Renal pelvis (tissue), 4 donors: ENCODE data around the gene FAM53A. TPM values are rescaled to one million over a fixed set of nuclear protein-coding genes. Genes with fewer than 3 reads are reported as not detected.

ENCODE experiments used
- DNase-seq: peaks from one replicate; pipeline ENCODE4 v3.0.0-alpha.2; 2013
- polyA plus RNA-seq, 3 donors: library from polyadenylated mRNA; unstranded; fragments of 120-200 nt; gene quantifications; one replicate each; pipeline ENCODE4 v1.2.1, GENCODE V29; 2013; ENCODE audit not compliant: insufficient read length in 3 of 3

Gene FAM53A
- polyA plus RNA-seq, 3 donors = 2.5 to 3.0 (median 2.8) TPM

DNA sequence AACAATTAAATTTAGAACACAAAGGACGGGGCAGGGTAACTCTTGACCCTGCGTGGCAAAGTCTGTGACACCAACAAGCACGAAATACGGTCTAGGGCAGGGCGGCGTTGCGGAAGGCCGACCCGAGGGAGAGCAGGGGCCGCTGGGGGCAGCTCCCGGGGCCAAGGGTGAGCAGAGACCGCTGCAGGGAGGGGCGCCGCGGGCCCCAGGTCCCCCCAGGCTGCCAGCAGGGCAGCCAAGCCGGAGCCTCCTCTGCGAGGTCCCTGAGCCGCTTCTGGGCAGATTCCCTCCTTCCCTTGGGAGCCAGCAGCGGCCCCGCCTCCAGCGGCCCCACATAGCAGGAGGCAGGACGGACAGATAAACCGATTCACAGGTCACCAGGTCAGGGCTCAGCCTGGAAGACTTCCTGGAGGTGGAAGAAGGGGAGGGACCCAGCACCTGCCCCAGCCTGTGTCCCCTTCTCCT, 90.2 kb downstream of the FAM53A start:
- no peak for DNase-seq

DNA sequence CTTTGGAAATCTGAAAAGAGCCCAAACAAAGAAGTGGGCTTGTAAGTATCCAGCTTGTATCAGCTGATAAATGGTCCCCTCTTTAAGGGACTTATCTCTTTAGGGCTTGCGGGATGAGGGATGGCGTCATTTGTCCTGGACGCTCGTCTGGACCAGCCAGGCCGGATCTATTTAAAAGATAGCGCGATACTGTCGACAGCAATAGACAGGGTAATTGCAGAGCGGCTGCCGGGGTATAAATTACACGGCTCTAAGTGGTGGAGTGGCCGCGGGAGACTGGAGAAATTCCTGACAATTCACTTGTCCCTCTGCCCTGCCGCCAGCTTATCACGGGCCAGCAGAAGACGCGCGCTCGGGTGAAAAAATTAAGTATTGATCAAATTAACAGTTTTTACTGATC, 90.7 kb downstream of the FAM53A start:
- DNase-seq = no peak

DNA sequence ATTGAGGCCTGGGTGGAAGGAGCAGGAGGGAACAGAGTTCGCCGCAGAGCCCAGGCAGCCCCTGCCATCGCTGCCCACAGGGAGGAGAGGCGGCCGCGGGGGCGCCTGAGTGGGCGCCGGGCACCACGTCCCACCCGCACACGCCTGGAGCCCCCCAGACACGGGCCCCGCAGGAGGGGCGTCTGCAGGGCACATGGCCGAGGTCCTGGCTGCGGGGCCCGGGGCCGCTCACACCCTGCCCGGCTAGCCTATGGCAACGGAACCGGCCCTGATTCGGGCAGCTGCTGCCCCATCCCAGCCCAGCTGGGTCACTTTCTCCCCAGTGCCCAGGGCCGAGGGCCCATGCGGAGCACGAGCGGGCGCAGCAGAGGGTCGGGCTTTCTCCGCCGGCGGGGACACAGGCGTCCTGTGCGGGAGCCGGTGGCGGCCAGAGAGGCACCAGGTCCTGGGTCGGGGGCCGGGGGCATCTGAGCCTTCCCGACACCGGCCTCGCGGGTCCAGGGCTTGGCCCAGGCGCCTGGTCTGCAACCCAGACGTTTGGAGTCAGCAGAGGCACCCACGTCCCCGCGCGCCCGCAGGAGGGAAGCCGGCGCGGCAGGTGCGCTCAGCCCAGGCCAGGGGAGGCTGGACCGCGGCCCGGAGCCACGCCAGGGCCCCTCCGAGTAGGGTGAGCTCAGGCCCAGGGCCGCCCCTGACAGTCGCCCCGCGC, 91.2 kb downstream of the FAM53A start:
- no peak for DNase-seq

DNA sequence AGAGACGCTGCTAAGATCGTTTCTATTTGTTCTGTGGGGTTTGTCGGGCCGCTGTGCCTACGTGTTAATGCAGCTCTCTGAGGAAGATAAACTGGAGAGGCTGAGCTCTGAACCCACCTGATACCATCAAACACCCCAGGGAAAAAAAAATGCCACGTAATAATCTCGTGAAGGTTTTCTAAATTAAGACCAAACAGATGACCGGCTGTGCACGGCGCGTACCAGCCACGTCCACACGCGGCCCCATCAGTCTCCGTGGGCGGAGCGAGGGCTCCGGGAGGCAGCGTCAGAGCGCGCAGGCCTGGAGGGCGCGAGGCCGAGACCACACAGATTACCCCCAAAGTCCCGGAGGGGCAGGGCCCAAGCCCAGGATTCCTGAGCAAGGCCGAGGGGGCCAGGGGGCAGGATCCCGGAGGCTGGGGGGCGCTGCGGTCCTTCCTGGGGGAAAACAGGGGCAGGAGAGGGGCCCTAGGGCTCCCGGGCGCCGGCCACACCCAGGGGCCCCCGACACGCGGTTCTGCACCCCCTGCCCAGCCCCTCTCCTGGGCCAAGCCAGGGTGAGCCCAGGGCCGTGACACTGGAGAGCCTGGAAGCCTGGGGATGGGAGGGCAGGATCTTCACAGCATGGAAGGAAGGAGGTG, 91.9 kb downstream of the FAM53A start:
- DNase-seq = no peak

DNA sequence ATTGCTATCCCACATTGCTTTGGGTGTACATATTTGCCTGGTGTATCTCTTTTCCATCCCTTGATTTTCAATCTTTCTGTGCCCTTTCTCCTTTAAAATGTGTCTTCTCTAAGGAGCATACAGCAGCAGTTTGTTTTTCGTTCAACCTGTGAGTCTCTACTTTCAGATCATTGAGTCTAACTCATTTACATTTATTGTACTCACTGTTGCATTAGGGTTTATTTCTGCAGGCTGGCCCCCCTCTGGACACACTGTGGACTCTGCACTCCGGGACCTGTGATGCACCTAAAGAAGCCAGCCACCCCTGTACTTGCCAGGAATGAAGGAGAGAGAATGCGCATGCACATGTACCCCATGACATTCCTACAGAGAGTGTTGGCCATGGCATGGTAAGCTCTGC, 93.0 kb downstream of the FAM53A start:
- DNase-seq = no peak

DNA sequence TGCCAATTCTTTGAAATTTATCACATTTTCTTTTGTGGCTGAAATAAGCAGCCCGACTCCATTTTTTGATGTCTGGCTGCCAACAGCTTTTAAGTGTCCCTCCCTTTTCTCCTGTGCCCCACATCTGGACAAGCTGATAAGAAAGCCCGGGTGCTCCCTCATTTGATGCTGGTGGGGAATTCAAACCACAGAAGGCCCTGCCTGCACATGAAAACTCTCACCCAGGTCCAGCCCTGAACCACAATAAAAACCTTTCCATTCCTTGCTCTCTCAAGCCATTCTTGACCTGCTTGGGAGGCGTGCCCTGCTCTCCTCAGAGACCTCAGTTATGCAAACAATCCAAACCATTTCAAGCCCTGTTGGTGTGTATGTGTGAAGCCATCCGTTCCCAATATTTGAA, 93.9 kb downstream of the FAM53A start:
- no peak for DNase-seq

Other genes starting within 250 kb of the FAM53A start
- gene SLBP, start 28.0 kb upstream of the FAM53A start, polyA plus RNA-seq = 10 to 100 TPM; 80.8 to 87.6 (median 86.8) TPM
- gene TMEM129, start 37.0 kb upstream of the FAM53A start, polyA plus RNA-seq = 10 to 100 TPM; 47.3 to 56.5 (median 51.3) TPM
- 10 to 100 TPM; 45.0 to 55.5 (median 48.9) TPM for gene TACC3, start 37.2 kb upstream of the FAM53A start, polyA plus RNA-seq
- gene FGFR3, start 109.0 kb upstream of the FAM53A start, polyA plus RNA-seq = 100 to 1,000 TPM; 106 to 147 (median 144) TPM
- 10 to 100 TPM; 22.4 to 31.0 (median 29.9) TPM for gene LETM1, start 171.8 kb upstream of the FAM53A start, polyA plus RNA-seq
- 10 to 100 TPM; 72.7 to 86.8 (median 73.5) TPM for gene NSD2, start 187.1 kb upstream of the FAM53A start, polyA plus RNA-seq